Natural killer cell (primary cell): ENCODE data around the gene EEF2. TPM values are rescaled to one million over a fixed set of nuclear protein-coding genes. Genes with fewer than 3 reads are reported as not detected.
"Not testable (repeated sequence)": the region's sequence is repeated elsewhere in the genome, so short reads cannot be mapped to it uniquely, and the experiment has no call there.

Experiments used
- ATAC-seq, 3 donors: fragments of 150-1000 bp in 2 of 3; fragments of 200-7000 bp in 1 of 3; cut with Tn5 transposase; 1 replicate in 1 of 3; 2 replicates in 2 of 3; pipeline ENCODE4 v1.10.0; 2021; ENCODE audit warnings: mild to moderate bottlenecking in 2 of 3, moderate library complexity in 2 of 3
- DNase-seq, 2 donors: peaks; one replicate each; pipeline versions ENCODE4 v3.0.0 to v3.0.0-alpha.2; 2013 to 2021; ENCODE audit warnings: mixed read lengths in 1 of 2
- H3K27ac ChIP-seq: one replicate; pipeline ENCODE4 v1.5.1; 2013; ENCODE audit warnings: mild to moderate bottlenecking, low read length
- H3K27me3 ChIP-seq: one replicate; pipeline ENCODE4 v1.6.1; 2013; ENCODE audit warnings: low read length; ENCODE audit not compliant: control insufficient read depth, insufficient read depth
- H3K36me3 ChIP-seq: one replicate; pipeline ENCODE4 v1.6.1; 2013; ENCODE audit warnings: low read length; ENCODE audit not compliant: control insufficient read depth, insufficient read depth
- H3K4me1 ChIP-seq: one replicate; pipeline ENCODE4 v1.6.1; 2013; ENCODE audit warnings: low read length; ENCODE audit not compliant: control insufficient read depth, insufficient read depth
- H3K4me3 ChIP-seq: one replicate; pipeline ENCODE4 v1.5.1; 2013; ENCODE audit warnings: low read length
- H3K9me3 ChIP-seq: one replicate; pipeline ENCODE4 v1.6.1; 2013; ENCODE audit warnings: low read length; ENCODE audit not compliant: control insufficient read depth, insufficient read depth
- H3K27ac Mint-ChIP-seq, 2 donors: one replicate each; pipeline ENCODE4 v1.8.0; 2022; ENCODE audit warnings: mild to moderate bottlenecking in 2 of 2, mixed read lengths in 2 of 2, moderate library complexity in 1 of 2
- H3K27me3 Mint-ChIP-seq, 2 donors: one replicate each; pipeline ENCODE4 v1.8.0; 2022; ENCODE audit warnings: low read depth in 2 of 2, mixed read lengths in 2 of 2
- H3K36me3 Mint-ChIP-seq: one replicate; pipeline ENCODE4 v1.8.0; 2022; ENCODE audit warnings: mixed read lengths
- H3K4me1 Mint-ChIP-seq, 2 donors: one replicate each; pipeline ENCODE4 v1.8.0; 2022; ENCODE audit warnings: mixed read lengths in 2 of 2
- H3K4me3 Mint-ChIP-seq: one replicate; pipeline ENCODE4 v1.8.0; 2022; ENCODE audit warnings: mild to moderate bottlenecking, moderate library complexity, mixed read lengths
- H3K9me3 Mint-ChIP-seq, 2 donors: one replicate each; pipeline ENCODE4 v1.8.0; 2022; ENCODE audit warnings: mixed read lengths in 2 of 2
- WGBS: methylation state at CpG from one replicate; pipeline ENCODE4 v1.1.7; 2013; ENCODE audit warnings: missing lambda C conversion rate; ENCODE audit not compliant: insufficient coverage; 5-methylcytosine and 5-hydroxymethylcytosine counted together
- intact Hi-C: fragments of 100-400 bp; cut with micrococcal nuclease; formaldehyde crosslinking; loops from one replicate; pipeline ENCODE4 v1.14.2; 2022
- total RNA-seq, 4 donors: library from RNA; stranded (reverse); fragments of 120-200 nt in 1 of 4; gene quantifications; one replicate each; pipeline versions ENCODE4 v1.2.3 to v1.2.4, GENCODE V29; 2013 to 2022
- TF ChIP-seq, protein P1 (sequence below): fragments of 200-600 bp; IDR thresholded peaks from one replicate; pipeline ENCODE4 v1.8.0; 2022; ENCODE audit warnings: antibody characterized with exemption

The EEF2 gene
- total RNA-seq, 3 donors from 2014 or later (not counting 1 experiment from before 2014, with no cell fraction given), result 1,302 to 1,442 (median 1,437) TPM

DNA sequence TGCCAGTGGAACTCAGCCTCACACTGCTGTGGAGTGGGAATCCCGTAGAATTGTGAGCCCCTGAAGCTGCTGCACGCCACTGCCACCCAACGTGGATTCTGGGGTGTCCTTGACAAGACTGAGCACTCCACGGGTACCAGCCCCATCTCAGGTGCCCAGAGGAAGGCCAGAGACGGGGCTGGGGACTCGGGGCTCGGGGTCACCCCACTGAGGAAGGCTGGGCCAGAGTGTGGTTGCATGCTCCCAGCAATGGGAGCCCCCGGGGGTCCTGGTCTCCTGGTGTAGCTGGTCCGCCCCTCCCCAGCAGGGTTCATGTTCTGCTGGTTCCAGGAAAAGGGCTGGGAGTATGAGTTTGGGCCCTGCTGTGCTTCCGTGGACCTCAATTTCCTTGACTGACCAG, 29.6 kb downstream of the EEF2 start:
- WGBS, result 93% methylated on average over 10 of the region's 10 CpGs
- no peaks in the 10 kb centered on the region for H3K36me3 Mint-ChIP-seq
- TF ChIP-seq, protein P1, sequence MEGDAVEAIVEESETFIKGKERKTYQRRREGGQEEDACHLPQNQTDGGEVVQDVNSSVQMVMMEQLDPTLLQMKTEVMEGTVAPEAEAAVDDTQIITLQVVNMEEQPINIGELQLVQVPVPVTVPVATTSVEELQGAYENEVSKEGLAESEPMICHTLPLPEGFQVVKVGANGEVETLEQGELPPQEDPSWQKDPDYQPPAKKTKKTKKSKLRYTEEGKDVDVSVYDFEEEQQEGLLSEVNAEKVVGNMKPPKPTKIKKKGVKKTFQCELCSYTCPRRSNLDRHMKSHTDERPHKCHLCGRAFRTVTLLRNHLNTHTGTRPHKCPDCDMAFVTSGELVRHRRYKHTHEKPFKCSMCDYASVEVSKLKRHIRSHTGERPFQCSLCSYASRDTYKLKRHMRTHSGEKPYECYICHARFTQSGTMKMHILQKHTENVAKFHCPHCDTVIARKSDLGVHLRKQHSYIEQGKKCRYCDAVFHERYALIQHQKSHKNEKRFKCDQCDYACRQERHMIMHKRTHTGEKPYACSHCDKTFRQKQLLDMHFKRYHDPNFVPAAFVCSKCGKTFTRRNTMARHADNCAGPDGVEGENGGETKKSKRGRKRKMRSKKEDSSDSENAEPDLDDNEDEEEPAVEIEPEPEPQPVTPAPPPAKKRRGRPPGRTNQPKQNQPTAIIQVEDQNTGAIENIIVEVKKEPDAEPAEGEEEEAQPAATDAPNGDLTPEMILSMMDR, result no peak
- Histone ChIP-seq H3K4me3 (no peak overlapping the region), H3K27me3 (no peaks in the 10 kb centered on the region), H3K27ac (no peak overlapping the region), H3K36me3 (peaks cover 22% of the 10 kb centered on the region), H3K9me3 (no peaks in the 10 kb centered on the region), H3K4me1 (peaks cover 10% of the 10 kb centered on the region)
- no peak for ATAC-seq
- no peaks in the 10 kb centered on the region for H3K27me3 Mint-ChIP-seq
- no peak overlapping the region for H3K4me3 Mint-ChIP-seq
- no peak overlapping the region for H3K27ac Mint-ChIP-seq
- DNase-seq, result no peak
- no peaks in the 10 kb centered on the region for H3K9me3 Mint-ChIP-seq
- intact Hi-C loops, result loop anchor here (10.0 kb wide), 1 partner anchor 1649 kb away; no protein-coding TSS in a partner anchor
- peaks cover 13 to 15% of the 10 kb centered on the region in 2 donors for H3K4me1 Mint-ChIP-seq

DNA sequence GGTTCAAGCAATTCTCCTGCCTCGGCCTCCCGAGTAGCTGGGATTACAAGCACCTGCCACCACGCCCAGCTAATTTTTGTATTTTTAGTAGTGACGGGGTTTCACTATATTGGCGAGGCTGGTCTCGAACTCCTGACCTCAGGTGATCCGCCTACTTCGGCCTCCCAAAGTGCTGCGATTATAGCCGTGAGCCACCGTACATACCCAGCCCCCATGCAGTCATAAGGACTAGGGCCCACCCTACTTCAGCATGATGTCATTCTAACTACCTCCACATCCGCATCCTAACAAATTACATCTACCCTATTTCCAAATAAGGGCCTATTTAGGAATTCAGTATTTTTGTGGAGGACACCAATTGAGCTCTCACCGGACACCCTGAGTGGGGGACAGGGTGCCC, 30.0 kb downstream of the EEF2 start:
- not testable (repeated sequence) for H3K4me3 Mint-ChIP-seq, H3K27me3 Mint-ChIP-seq

DNA sequence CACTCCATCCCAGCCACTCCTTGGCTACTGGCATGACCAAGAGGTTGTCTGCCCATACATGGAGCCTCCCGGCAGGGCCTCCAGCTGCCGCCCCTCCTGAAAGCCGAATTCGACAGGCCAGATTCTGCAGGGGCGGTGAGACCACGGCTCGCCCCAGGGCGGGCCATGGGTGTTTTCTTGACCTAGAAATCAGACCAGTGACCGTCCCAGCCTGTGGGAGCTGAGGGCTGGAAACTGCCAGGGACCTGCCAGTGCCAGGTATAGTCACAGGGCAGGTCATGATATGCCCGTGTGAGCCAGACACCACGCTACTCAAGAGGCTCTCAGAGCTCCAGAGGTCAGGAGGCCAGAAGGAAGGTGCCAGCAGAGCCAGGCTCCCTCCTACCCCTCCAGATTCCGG, 31.2 kb downstream of the EEF2 start:
- 97% methylated on average over 11 of the region's 12 CpGs for WGBS
- intact Hi-C loops, result loop anchor here (10.0 kb wide), 1 partner anchor 1651 kb away; no protein-coding TSS in a partner anchor
- DNase-seq (no peak), ATAC-seq (no peak)
- Mint-ChIP-seq H3K9me3 (no peaks in the 10 kb centered on the region), H3K4me1 (peaks cover 13 to 15% of the 10 kb centered on the region in 2 donors), H3K4me3 (no peak overlapping the region), H3K27me3 (no peaks in the 10 kb centered on the region), H3K36me3 (no peaks in the 10 kb centered on the region), H3K27ac (no peak overlapping the region)
- H3K9me3 ChIP-seq, result no peaks in the 10 kb centered on the region
- H3K27ac ChIP-seq, result no peak overlapping the region
- H3K4me1 ChIP-seq, result peaks cover 26% of the 10 kb centered on the region
- H3K36me3 ChIP-seq, result peaks cover 13% of the 10 kb centered on the region
- TF ChIP-seq, protein P1, result no peak
- H3K4me3 ChIP-seq, result no peak overlapping the region
- no peaks in the 10 kb centered on the region for H3K27me3 ChIP-seq

More for the DNA sequence above, 30.0 kb downstream of the EEF2 start:
- H3K36me3 Mint-ChIP-seq, H3K27ac ChIP-seq, H3K9me3 ChIP-seq, H3K9me3 Mint-ChIP-seq, H3K4me3 ChIP-seq, H3K27ac Mint-ChIP-seq, ATAC-seq, H3K27me3 ChIP-seq, DNase-seq: not testable (repeated sequence)
- H3K4me1 Mint-ChIP-seq, result peaks cover 13 to 15% of the 10 kb centered on the region in 2 donors
- peaks cover 21% of the 10 kb centered on the region for H3K36me3 ChIP-seq
- peaks cover 14% of the 10 kb centered on the region for H3K4me1 ChIP-seq
- intact Hi-C loops, result loop anchor here (10.0 kb wide), 1 partner anchor 1650 kb away; no protein-coding TSS in a partner anchor
- WGBS, result 86% methylated on average over 13 of the region's 13 CpGs

DNA sequence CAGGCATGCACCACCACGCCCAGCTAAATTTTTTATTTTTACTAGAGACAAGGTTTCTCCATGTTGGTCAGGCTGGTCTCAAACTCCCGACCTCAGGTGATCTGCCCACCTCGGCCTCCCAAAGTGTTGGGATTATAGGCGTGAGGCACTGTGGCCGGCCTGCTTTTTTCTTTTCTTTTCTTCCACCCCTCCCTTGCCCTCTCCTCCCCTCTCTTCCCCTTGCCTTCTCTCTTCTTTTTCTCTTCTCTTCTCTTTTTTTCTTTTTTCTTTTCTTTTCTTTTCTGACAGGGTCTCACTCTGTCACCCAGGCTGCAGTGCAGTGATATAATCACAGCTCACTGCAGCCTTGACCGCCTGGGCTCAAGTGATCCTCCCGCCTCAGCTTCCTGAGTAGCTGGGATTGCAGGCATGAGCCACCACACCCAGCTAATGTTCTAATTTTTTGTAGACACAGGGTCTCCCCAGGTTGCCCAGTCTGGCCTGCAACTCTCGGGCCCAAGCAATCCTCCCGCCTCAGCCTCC, 32.4 kb downstream of the EEF2 start:
- intact Hi-C loops, result loop anchor here (10.0 kb wide), 1 partner anchor 1652 kb away; no protein-coding TSS in a partner anchor
- H3K27me3 ChIP-seq, H3K36me3 Mint-ChIP-seq, H3K4me3 ChIP-seq, H3K36me3 ChIP-seq, DNase-seq, H3K9me3 Mint-ChIP-seq, ATAC-seq, H3K27ac ChIP-seq, H3K9me3 ChIP-seq, H3K27me3 Mint-ChIP-seq: not testable (repeated sequence)
- Mint-ChIP-seq H3K4me3 (peak overlapping the region; percentile 58), H3K27ac (peak overlapping the region; percentile 65 to 88), H3K4me1 (peaks cover 13 to 15% of the 10 kb centered on the region in 2 donors)
- peaks cover 27% of the 10 kb centered on the region for H3K4me1 ChIP-seq
- 86% methylated on average over 9 of the region's 9 CpGs for WGBS
